H1 (cell line): Measurements from ENCODE around the gene DRP2.

ENCODE experiments used
- CREB1 ChIP-seq: IDR thresholded peaks from 2 replicates; pipeline ENCODE4 v1.6.1; 2012; ENCODE audit warnings: inconsistent platforms
- EGR1 ChIP-seq: IDR thresholded peaks from 2 replicates; pipeline ENCODE4 v1.6.1; 2011; ENCODE audit warnings: low read depth, low read length, borderline replicate concordance
- EZH2 ChIP-seq: fragments of 200-600 bp; sonication (generic); IDR thresholded peaks from 2 replicates; pipeline ENCODE4 v1.7.1; 2012; ENCODE audit warnings: low read depth, mild to moderate bottlenecking, moderate library complexity, low read length, inconsistent platforms; ENCODE audit not compliant: severe bottlenecking
- POLR2A ChIP-seq, 2 experiments: IDR thresholded peaks; 1 replicate in 1 of 2; 2 replicates in 1 of 2; pipeline ENCODE4 v1.6.1; 2011; ENCODE audit warnings: low read depth in 2 of 2, low read length in 2 of 2, mild to moderate bottlenecking in 2 of 2; ENCODE audit errors: control extremely low read depth in 1 of 2
- POLR2AphosphoS5 ChIP-seq: IDR thresholded peaks from 2 replicates; pipeline ENCODE4 v1.6.1; 2011; ENCODE audit warnings: low read depth, low read length
- RFX5 ChIP-seq: IDR thresholded peaks from 2 replicates; pipeline ENCODE4 v1.6.1; 2011; ENCODE audit warnings: low read depth, low read length, improper control_type of control experiment, borderline replicate concordance
- TCF12 ChIP-seq: IDR thresholded peaks from 2 replicates; pipeline ENCODE4 v1.6.1; 2011; ENCODE audit warnings: low read depth, mild to moderate bottlenecking, low read length
- TF ChIP-seq, protein P1 (sequence below), 3 experiments: IDR thresholded peaks; 1 replicate in 2 of 3; 2 replicates in 1 of 3; pipeline versions ENCODE4 v1.5.1 to v1.6.1; 2011; ENCODE audit warnings: low read length in 3 of 3, mild to moderate bottlenecking in 3 of 3, inconsistent platforms in 2 of 3, low read depth in 1 of 3, moderate library complexity in 1 of 3; ENCODE audit not compliant: insufficient read depth in 1 of 3; ENCODE audit errors: control extremely low read depth in 1 of 3

DNA sequence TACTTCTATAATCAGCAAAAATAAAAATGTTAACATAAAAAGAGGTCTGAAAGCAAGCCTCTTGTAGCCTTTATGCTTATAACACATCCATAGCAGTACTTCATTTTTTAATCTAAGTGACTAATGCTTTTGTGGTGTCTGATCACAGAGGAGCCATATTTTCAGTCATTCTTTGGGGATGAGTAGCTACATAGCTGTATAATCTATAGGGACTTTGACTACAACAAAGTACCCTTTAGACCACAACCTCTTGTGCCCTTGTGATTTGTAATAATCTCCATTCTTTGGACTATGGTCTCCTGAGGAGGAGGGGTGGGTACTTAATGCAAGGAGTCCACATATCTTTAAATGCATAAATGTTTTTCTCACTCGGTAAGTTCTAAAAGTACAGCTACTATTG, 9.6 kb downstream of the DRP2 start:
- TF ChIP-seq RFX5 (no peak), POLR2A (IDR thresholded peaks at IDR 0.05; ENCODE audit: control extremely low read depth in 1 of 2, low read depth in 2 of 2, low read length in 2 of 2) (no peak), EGR1 (no peak), CREB1 (no peak), TCF12 (no peak), EZH2 (no peak), POLR2AphosphoS5 (no peak)
- TF ChIP-seq, protein P1, sequence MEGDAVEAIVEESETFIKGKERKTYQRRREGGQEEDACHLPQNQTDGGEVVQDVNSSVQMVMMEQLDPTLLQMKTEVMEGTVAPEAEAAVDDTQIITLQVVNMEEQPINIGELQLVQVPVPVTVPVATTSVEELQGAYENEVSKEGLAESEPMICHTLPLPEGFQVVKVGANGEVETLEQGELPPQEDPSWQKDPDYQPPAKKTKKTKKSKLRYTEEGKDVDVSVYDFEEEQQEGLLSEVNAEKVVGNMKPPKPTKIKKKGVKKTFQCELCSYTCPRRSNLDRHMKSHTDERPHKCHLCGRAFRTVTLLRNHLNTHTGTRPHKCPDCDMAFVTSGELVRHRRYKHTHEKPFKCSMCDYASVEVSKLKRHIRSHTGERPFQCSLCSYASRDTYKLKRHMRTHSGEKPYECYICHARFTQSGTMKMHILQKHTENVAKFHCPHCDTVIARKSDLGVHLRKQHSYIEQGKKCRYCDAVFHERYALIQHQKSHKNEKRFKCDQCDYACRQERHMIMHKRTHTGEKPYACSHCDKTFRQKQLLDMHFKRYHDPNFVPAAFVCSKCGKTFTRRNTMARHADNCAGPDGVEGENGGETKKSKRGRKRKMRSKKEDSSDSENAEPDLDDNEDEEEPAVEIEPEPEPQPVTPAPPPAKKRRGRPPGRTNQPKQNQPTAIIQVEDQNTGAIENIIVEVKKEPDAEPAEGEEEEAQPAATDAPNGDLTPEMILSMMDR (IDR thresholded peaks at IDR 0.05; ENCODE audit: control extremely low read depth in 1 of 3, insufficient read depth in 1 of 3, low read depth in 1 of 3, low read length in 3 of 3): no peak
